HG02588 (cell line): ENCODE results near the gene ADRA1B.

Experiments used
- ATAC-seq: cut with Tn5 transposase; IDR thresholded peaks from one replicate; pipeline ENCODE4 v1.9.1; 2021; ENCODE audit warnings: mild to moderate bottlenecking, moderate library complexity; ENCODE audit not compliant: unreplicated experiment

Gene ADRA1B

GRCh38 chr5:159923008-159923407 is 6.7 kb downstream of the ADRA1B start:
- no peak for ATAC-seq

- no peak for ATAC-seq
Observed at GRCh38 chr5:159928122-159928909, 12.0 kb downstream of the ADRA1B start.

- ATAC-seq: no peak
Observed at GRCh38 chr5:159929176-159929575, 12.9 kb downstream of the ADRA1B start.

- no peak for ATAC-seq
Observed at GRCh38 chr5:159933531-159934485, 17.5 kb downstream of the ADRA1B start.

- no peak for ATAC-seq
Observed at GRCh38 chr5:159935946-159936345, 19.7 kb downstream of the ADRA1B start.

GRCh38 chr5:159936686-159937329 is 20.5 kb downstream of the ADRA1B start:
- no peak for ATAC-seq

GRCh38 chr5:159937580-159937979 is 21.3 kb downstream of the ADRA1B start:
- ATAC-seq: no peak

GRCh38 chr5:159943326-159943725 is 27.0 kb downstream of the ADRA1B start:
- no peak for ATAC-seq

GRCh38 chr5:159944056-159944600 is 27.8 kb downstream of the ADRA1B start:
- ATAC-seq: no peak

GRCh38 chr5:159945359-159945758 is 29.1 kb downstream of the ADRA1B start:
- no peak for ATAC-seq

GRCh38 chr5:159947708-159948358 is 31.6 kb downstream of the ADRA1B start:
- ATAC-seq: no peak

- ATAC-seq: no peak
Observed at GRCh38 chr5:159951387-159951786, 35.1 kb downstream of the ADRA1B start.

GRCh38 chr5:159951834-159952233 is 35.6 kb downstream of the ADRA1B start:
- ATAC-seq: no peak

- ATAC-seq: no peak
Observed at GRCh38 chr5:159953609-159954008, 37.3 kb downstream of the ADRA1B start.

- no peak for ATAC-seq
Observed at GRCh38 chr5:159955056-159955624, 38.9 kb downstream of the ADRA1B start.

- no peak for ATAC-seq
Observed at GRCh38 chr5:159956074-159956473, 39.8 kb downstream of the ADRA1B start.

- no peak for ATAC-seq
Observed at GRCh38 chr5:159961176-159962160, 45.2 kb downstream of the ADRA1B start.

GRCh38 chr5:159962214-159962613 is 45.9 kb downstream of the ADRA1B start:
- ATAC-seq: no peak

GRCh38 chr5:159963935-159964334 is 47.7 kb downstream of the ADRA1B start:
- ATAC-seq: no peak
